H1 (cell line): ENCODE data around the gene PSMD9. TPM values are rescaled to one million over a fixed set of nuclear protein-coding genes. Genes with fewer than 3 reads are reported as not detected.

Experiments
- CTCF ChIA-PET: fragments of 300-600 bp; sonication (Branson Sonifier 250); formaldehyde crosslinking; loops from one replicate; lab custom pipeline; 2021; ENCODE audit not compliant: partially characterized antibody; lab: Charles Lee
- POLR2A ChIA-PET: fragments of 300-600 bp; sonication (Branson Sonifier 250); formaldehyde crosslinking; loops from one replicate; lab custom pipeline; 2021; ENCODE audit warnings: inconsistent platforms; ENCODE audit not compliant: partially characterized antibody; lab: Charles Lee
- DNase-seq, 2 experiments: peaks; one replicate each; pipeline versions ENCODE4 v3.0.0 to v3.0.0-alpha.2; 2010 to 2022; ENCODE audit warnings: low spot score in 2 of 2, low read depth in 1 of 2, mixed read lengths in 1 of 2
- FAIRE-seq: peaks from 2 replicates; lab custom pipeline; 2011; peaks lifted over from hg19 to GRCh38; lab: Jason Lieb, UNC
- H2AFZ ChIP-seq: 2 replicates; pipeline ENCODE4 v1.8.1; 2012; ENCODE audit warnings: low read length, inconsistent platforms
- H2AK5ac ChIP-seq: 2 replicates; pipeline ENCODE4 v1.6.1; 2013; ENCODE audit warnings: low read depth, low read length
- H2BK120ac ChIP-seq: replicated peaks from 2 replicates; pipeline ENCODE3; 2013; ENCODE audit warnings: low read depth, low read length, inconsistent platforms
- H2BK12ac ChIP-seq: 2 replicates; pipeline ENCODE4 v1.6.1; 2013; ENCODE audit warnings: low read depth, low read length
- H2BK15ac ChIP-seq: 2 replicates; pipeline ENCODE4 v1.6.1; 2013; ENCODE audit warnings: low read length
- H2BK20ac ChIP-seq: 2 replicates; pipeline ENCODE4 v1.6.1; 2013; ENCODE audit warnings: low read length
- H2BK5ac ChIP-seq: 2 replicates; pipeline ENCODE4 v1.6.1; 2013; ENCODE audit warnings: low read depth, low read length
- H3K14ac ChIP-seq: 2 replicates; pipeline ENCODE4 v1.6.1; 2013; ENCODE audit warnings: inconsistent platforms; ENCODE audit not compliant: insufficient read length
- H3K18ac ChIP-seq: 2 replicates; pipeline ENCODE4 v1.6.1; 2013; ENCODE audit warnings: low read length; ENCODE audit errors: extremely low read depth
- H3K23ac ChIP-seq: 2 replicates; pipeline ENCODE4 v1.6.1; 2013; ENCODE audit warnings: inconsistent platforms; ENCODE audit not compliant: insufficient read length
- H3K23me2 ChIP-seq: 2 replicates; pipeline ENCODE4 v1.6.1; 2013; ENCODE audit warnings: low read depth, low read length
- H3K27ac ChIP-seq: 2 replicates; pipeline ENCODE4 v1.6.1; 2011; ENCODE audit warnings: low read depth, low read length, inconsistent platforms
- H3K27me3 ChIP-seq, 4 experiments: replicated peaks in 1 of 4; 1 replicate in 1 of 4; 2 replicates in 3 of 4; pipeline versions ENCODE4 v1.6.1 to v1.8.1; 2011 to 2013; ENCODE audit warnings: low read length in 3 of 4, mild to moderate bottlenecking in 3 of 4, inconsistent platforms in 2 of 4, mixed read lengths in 2 of 4, moderate library complexity in 1 of 4; ENCODE audit not compliant: control insufficient read depth in 3 of 4, insufficient read depth in 3 of 4; ENCODE audit errors: extremely low read depth in 1 of 4
- H3K36me3 ChIP-seq, 4 experiments: 2 replicates each; pipeline versions ENCODE4 v1.6.1 to v1.8.1; 2011 to 2013; ENCODE audit warnings: mild to moderate bottlenecking in 4 of 4, low read length in 3 of 4, moderate library complexity in 2 of 4, control low read depth in 1 of 4, inconsistent platforms in 1 of 4; ENCODE audit not compliant: insufficient read depth in 4 of 4, control insufficient read depth in 2 of 4
- H3K4ac ChIP-seq: replicated peaks from 2 replicates; pipeline ENCODE3; 2013; ENCODE audit warnings: low read length, low read depth, mixed read lengths, inconsistent platforms; ENCODE audit not compliant: insufficient read length
- H3K4me1 ChIP-seq, 4 experiments: replicated peaks in 1 of 4; 1 replicate in 1 of 4; 2 replicates in 3 of 4; pipeline versions ENCODE4 v1.6.1 to v1.8.1; 2011 to 2013; ENCODE audit warnings: low read length in 3 of 4, inconsistent platforms in 2 of 4, mixed read lengths in 1 of 4; ENCODE audit not compliant: insufficient read depth in 4 of 4, control insufficient read depth in 3 of 4
- H3K4me2 ChIP-seq, 2 experiments: 2 replicates each; pipeline versions ENCODE4 v1.6.1 to v1.8.1; 2011 to 2013; ENCODE audit warnings: low read depth in 2 of 2, low read length in 2 of 2, control low read depth in 1 of 2, inconsistent platforms in 1 of 2, mild to moderate bottlenecking in 1 of 2; ENCODE audit not compliant: insufficient read depth in 1 of 2
- H3K4me3 ChIP-seq, 4 experiments: fragments of 200-600, 300-600 bp in 1 of 4; sonication (generic), shearing (Covaris generic), sonication (Bioruptor Twin) in 1 of 4; 2 replicates each; pipeline versions ENCODE4 v1.5.1 to v1.8.1; 2011 to 2016; ENCODE audit warnings: low read length in 4 of 4, low read depth in 3 of 4, control low read depth in 2 of 4, inconsistent platforms in 2 of 4, mild to moderate bottlenecking in 2 of 4, mixed read lengths in 1 of 4, moderate library complexity in 1 of 4; ENCODE audit not compliant: insufficient read depth in 2 of 4; ENCODE audit errors: extremely low read depth in 1 of 4
- H3K56ac ChIP-seq: replicated peaks from 2 replicates; pipeline ENCODE3; 2013; ENCODE audit warnings: low read depth, mild to moderate bottlenecking, mixed read lengths, low read length, inconsistent platforms; ENCODE audit not compliant: insufficient read length
- H3K79me1 ChIP-seq: 2 replicates; pipeline ENCODE4 v1.6.1; 2013; ENCODE audit warnings: low read depth, low read length, control low read depth
- H3K79me2 ChIP-seq, 2 experiments: 2 replicates each; pipeline versions ENCODE4 v1.6.1 to v1.8.1; 2012 to 2013; ENCODE audit warnings: low read length in 2 of 2, mild to moderate bottlenecking in 2 of 2, inconsistent platforms in 1 of 2; ENCODE audit not compliant: insufficient read depth in 2 of 2, control insufficient read depth in 1 of 2
- H3K9ac ChIP-seq, 4 experiments: replicated peaks in 1 of 4; 1 replicate in 1 of 4; 2 replicates in 3 of 4; pipeline versions ENCODE4 v1.6.1 to v1.8.1; 2011 to 2013; ENCODE audit warnings: low read depth in 3 of 4, low read length in 3 of 4, control low read depth in 2 of 4, mild to moderate bottlenecking in 2 of 4, moderate library complexity in 2 of 4, inconsistent platforms in 1 of 4; ENCODE audit errors: extremely low read depth in 1 of 4
- H3K9me3 ChIP-seq, 2 experiments: 2 replicates each; pipeline versions ENCODE4 v1.6.1 to v1.8.1; 2012 to 2013; ENCODE audit warnings: mild to moderate bottlenecking in 2 of 2, moderate library complexity in 2 of 2, control low read depth in 1 of 2, inconsistent platforms in 1 of 2, low read depth in 1 of 2, low read length in 1 of 2, mixed read lengths in 1 of 2; ENCODE audit not compliant: insufficient read depth in 2 of 2
- H4K20me1 ChIP-seq, 2 experiments: replicated peaks in 1 of 2; 2 replicates each; pipeline versions ENCODE3 to v1.8.1; 2011 to 2013; ENCODE audit warnings: inconsistent platforms in 2 of 2, low read length in 2 of 2, mild to moderate bottlenecking in 1 of 2; ENCODE audit not compliant: insufficient read depth in 2 of 2, control insufficient read depth in 1 of 2
- H4K5ac ChIP-seq: 2 replicates; pipeline ENCODE4 v1.6.1; 2013; ENCODE audit warnings: low read length, low read depth, mixed read lengths, inconsistent platforms; ENCODE audit not compliant: insufficient read length
- H4K8ac ChIP-seq: 2 replicates; pipeline ENCODE4 v1.8.0; 2013; ENCODE audit warnings: mild to moderate bottlenecking, moderate library complexity, low read length, inconsistent platforms; ENCODE audit not compliant: insufficient read depth; ENCODE audit errors: extremely low read depth
- H4K91ac ChIP-seq: replicated peaks from 2 replicates; pipeline ENCODE3; 2013; ENCODE audit warnings: low read length, mixed read lengths, inconsistent platforms; ENCODE audit not compliant: insufficient read length
- BCL11A ChIP-seq, 2 experiments: IDR thresholded peaks; one replicate each; pipeline ENCODE4 v1.6.1; 2011; ENCODE audit warnings: low read depth in 2 of 2, low read length in 2 of 2, mild to moderate bottlenecking in 2 of 2
- EZH2 ChIP-seq: fragments of 200-600 bp; sonication (generic); IDR thresholded peaks from 2 replicates; pipeline ENCODE4 v1.7.1; 2012; ENCODE audit warnings: low read depth, mild to moderate bottlenecking, moderate library complexity, low read length, inconsistent platforms; ENCODE audit not compliant: severe bottlenecking
- HDAC2 ChIP-seq, 2 experiments: fragments of 300-600 bp in 1 of 2; sonication (generic) in 1 of 2; IDR thresholded peaks; 2 replicates each; pipeline ENCODE4 v1.6.1; 2011 to 2012; ENCODE audit warnings: low read depth in 2 of 2, low read length in 2 of 2, mild to moderate bottlenecking in 2 of 2, moderate library complexity in 2 of 2, borderline replicate concordance in 1 of 2, inconsistent platforms in 1 of 2
- HDAC6 ChIP-seq: IDR thresholded peaks from one replicate; pipeline ENCODE4 v1.7.1; 2012; ENCODE audit warnings: low read depth, mild to moderate bottlenecking, inconsistent platforms, low read length, moderate library complexity
- KDM5A ChIP-seq: fragments of 200-600 bp; IDR thresholded peaks from 2 replicates; pipeline ENCODE4 v1.7.1; 2012; ENCODE audit warnings: mild to moderate bottlenecking, low read length, inconsistent platforms, mixed read lengths
- MAFK ChIP-seq: IDR thresholded peaks from 2 replicates; pipeline ENCODE4 v1.6.1; 2012; ENCODE audit warnings: low read depth, mild to moderate bottlenecking, improper control_type of control experiment, low read length
- POLR2A ChIP-seq, 2 experiments: IDR thresholded peaks; 1 replicate in 1 of 2; 2 replicates in 1 of 2; pipeline ENCODE4 v1.6.1; 2011; ENCODE audit warnings: low read depth in 2 of 2, low read length in 2 of 2, mild to moderate bottlenecking in 2 of 2; ENCODE audit errors: control extremely low read depth in 1 of 2
- TCF12 ChIP-seq: IDR thresholded peaks from 2 replicates; pipeline ENCODE4 v1.6.1; 2011; ENCODE audit warnings: low read depth, mild to moderate bottlenecking, low read length
- WGBS, 2 experiments: shearing (Covaris generic) in 1 of 2; methylation state at CpG; one replicate each; pipeline versions ENCODE4 v1.1.6 to v1.1.7; 2013 to 2015; ENCODE audit warnings: low lambda C conversion rate in 2 of 2, mixed read lengths in 2 of 2, inconsistent platforms in 1 of 2, low coverage in 1 of 2, missing lambda C conversion rate in 1 of 2; ENCODE audit not compliant: insufficient replicate concordance in 2 of 2, insufficient coverage in 1 of 2, insufficient read length in 1 of 2; ENCODE audit errors: extremely low coverage in 1 of 2, missing lambda C conversion rate in 1 of 2; 5-methylcytosine and 5-hydroxymethylcytosine counted together
- polyA plus RNA-seq, 7 experiments: library from polyadenylated mRNA; depleted of rRNA in 3 of 7; stranded (reverse) in 5 of 7; unstranded in 2 of 7; fragments of >200 nt in 5 of 7; fragments of 200-250 nt in 2 of 7; gene quantifications; 1 replicate in 5 of 7; 2 replicates in 1 of 7; 4 replicates in 1 of 7; pipeline versions ENCODE4 v1.2.1 to v1.2.3, GENCODE V29; 2011 to 2013; ENCODE audit warnings: missing spikeins in 2 of 7, mixed read lengths in 2 of 7
- total RNA-seq: library from RNA; stranded (reverse); fragmentation: NEBNext Ultra II Directional; extraction: Animal tissue kit (Norgen Biotek cat#: 25700); gene quantifications from 2 replicates; pipeline ENCODE4 v1.2.1, GENCODE V29; 2021

PSMD9 gene
- total and polyA plus RNA-seq, 2 of the 8 experiments (the other 6 are each of a cell fraction or from before 2014, with no cell fraction given): 28.8 to 36.1 TPM

DNA sequence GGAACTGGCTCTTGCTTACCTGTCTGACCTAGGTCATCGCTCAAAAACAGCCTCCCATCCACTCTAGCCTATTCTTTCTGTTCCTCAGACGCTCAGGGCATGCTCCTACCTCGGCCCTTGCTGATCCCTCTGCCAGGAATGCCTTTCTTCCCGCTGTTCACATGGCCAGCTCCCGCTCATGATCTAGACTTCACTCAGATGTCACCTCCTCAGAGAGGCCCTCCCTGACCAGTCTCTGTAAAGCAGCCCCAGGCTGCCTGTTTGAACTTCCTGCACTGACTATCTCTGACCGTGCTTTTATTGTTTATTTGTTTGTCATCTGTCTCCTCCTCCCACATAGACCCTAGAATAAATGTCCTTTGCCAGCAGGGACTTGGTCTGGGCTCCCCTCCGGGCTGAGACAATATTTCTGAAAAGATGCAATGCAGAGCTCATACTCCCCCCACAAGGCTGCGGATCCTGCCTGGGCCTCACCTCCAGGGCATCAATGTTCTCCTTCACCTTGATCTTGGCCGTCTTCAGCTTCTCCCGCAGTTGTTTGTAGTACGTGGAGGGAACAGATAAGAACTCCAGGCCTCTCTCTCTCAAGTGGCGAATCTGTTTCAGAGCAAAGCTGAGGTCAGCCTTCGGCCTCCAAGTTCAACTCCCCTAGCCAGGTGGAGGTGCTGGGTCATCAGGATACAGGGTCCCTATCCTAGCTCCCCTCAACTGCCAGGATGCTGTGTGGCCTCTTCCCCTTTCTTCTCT is 45.2 kb upstream of the PSMD9 start:
- H3K79me2 ChIP-seq: no peaks in the 10 kb centered on the region
- H3K79me1 ChIP-seq: no peaks in the 10 kb centered on the region
- no peaks in the 10 kb centered on the region for H4K20me1 ChIP-seq
- H2BK5ac ChIP-seq: no peak overlapping the region
- no peaks in the 10 kb centered on the region for H3K9me3 ChIP-seq
- DNase-seq: no peak
- H4K8ac ChIP-seq: no peak overlapping the region
- H3K27ac ChIP-seq: no peak overlapping the region
- FAIRE-seq: no peak
- no peak overlapping the region for H3K4me3 ChIP-seq
- H3K4me2 ChIP-seq: no peak overlapping the region
- no peak overlapping the region for H3K4ac ChIP-seq
- no peak overlapping the region for H2BK15ac ChIP-seq
- ChIA-PET CTCF (interaction anchor here (0.6 to 11.1 kb wide), 11 partner anchors 19 to 1080 kb away, joined by 3 to 111 read pairs (median 4); partner anchors contain the start of genes CFAP251, PSMD9 and RHOF), POLR2A (interaction anchor here (0.7 to 1.4 kb wide), 3 partner anchors 32 to 43 kb away, joined by 3 read pairs; no protein-coding TSS in a partner anchor)
- H3K4me1 ChIP-seq: no peaks in the 10 kb centered on the region; a peak in 2 of 7 replicates
- 84% methylated on average over 13 of the region's 13 CpGs; no CpG with 5 or more reads in 1 of the 2 experiments for WGBS, 2 experiments
- no peak overlapping the region for H2AK5ac ChIP-seq
- H2BK12ac ChIP-seq: no peak overlapping the region; the same call in 1 of the 2 replicates
- peaks cover 5% of the 10 kb centered on the region for H3K23me2 ChIP-seq
- no peak overlapping the region for H2AFZ ChIP-seq
- H3K23ac ChIP-seq: no peak overlapping the region
- no peak overlapping the region for H3K56ac ChIP-seq
- no peaks in the 10 kb centered on the region for H3K27me3 ChIP-seq
- H3K14ac ChIP-seq: no peak overlapping the region
- no peaks in the 10 kb centered on the region for H3K36me3 ChIP-seq
- no peak overlapping the region for H3K9ac ChIP-seq
- H3K18ac ChIP-seq: no peak overlapping the region
- H2BK120ac ChIP-seq: no peak overlapping the region
- no peak overlapping the region for H4K5ac ChIP-seq
- H2BK20ac ChIP-seq: no peak overlapping the region
- no peak overlapping the region for H4K91ac ChIP-seq
- TF ChIP-seq BCL11A (IDR thresholded peaks at IDR 0.05; ENCODE audit: low read depth in 2 of 2, low read length in 2 of 2) (no peak), HDAC2 (IDR thresholded peaks at IDR 0.05; ENCODE audit: borderline replicate concordance in 1 of 2, low read depth in 2 of 2, low read length in 2 of 2) (no peak), POLR2A (IDR thresholded peaks at IDR 0.05; ENCODE audit: control extremely low read depth in 1 of 2, low read depth in 2 of 2, low read length in 2 of 2) (no peak), HDAC6 (no peak), TCF12 (no peak), KDM5A (no peak), EZH2 (no peak), MAFK (no peak)
